Cardiac muscle cell (in vitro differentiated cells and primary cell): ENCODE measurements around the gene PGS1. TPM values are rescaled to one million over a fixed set of nuclear protein-coding genes. Genes with fewer than 3 reads are reported as not detected.
A peak's percentile ranks its signal among the peaks of the same experiment; 100 is the strongest.

ENCODE experiments used
- DNase-seq, 2 donors: peaks; one replicate each; pipeline versions ENCODE4 v3.0.0 to v3.0.0-alpha.2; 2010 to 2017; ENCODE audit warnings: low read depth in 1 of 2, low spot score in 1 of 2
- H3K27ac ChIP-seq: fragments of 200-600 bp; sonication (generic); 2 replicates; pipeline ENCODE4 v1.5.1; 2016
- H3K27me3 ChIP-seq: fragments of 200-600 bp; sonication (generic); 2 replicates; pipeline ENCODE4 v1.6.0; 2016; ENCODE audit warnings: control low read depth
- H3K36me3 ChIP-seq: fragments of 200-600 bp; sonication (generic); 2 replicates; pipeline ENCODE4 v1.5.1; 2016; ENCODE audit warnings: control low read depth
- H3K4me1 ChIP-seq: fragments of 200-600 bp; sonication (generic); 2 replicates; pipeline ENCODE4 v1.8.1; 2017; ENCODE audit warnings: low read depth, mild to moderate bottlenecking, mixed run types
- H3K4me3 ChIP-seq: fragments of 200-600 bp; sonication (generic); 2 replicates; pipeline ENCODE4 v1.5.1; 2016; ENCODE audit warnings: mild to moderate bottlenecking
- H3K9me3 ChIP-seq: fragments of 200-600 bp; sonication (generic); 2 replicates; pipeline ENCODE4 v1.5.1; 2017; ENCODE audit warnings: low read depth, mild to moderate bottlenecking, control low read depth
- CTCF ChIP-seq: IDR thresholded peaks from 2 replicates; pipeline ENCODE4 v1.5.1; 2012; ENCODE audit warnings: low read depth, mild to moderate bottlenecking, low read length
- polyA plus RNA-seq: library from polyadenylated mRNA; unstranded; fragments of >200 nt; fragmentation: Nextera tagmentation; extraction: Ambion mirVana; gene quantifications from 2 replicates; pipeline ENCODE4 v1.2.1, GENCODE V29; 2016
- total RNA-seq: library from RNA; depleted of rRNA; stranded (reverse); fragments of >200 nt; gene quantifications from 2 replicates; pipeline ENCODE4 v1.2.3, GENCODE V29; 2016

Gene PGS1
- total and polyA plus RNA-seq, 2 experiments from 2014 or later, result 46.7 to 64.7 TPM

- Histone ChIP-seq H3K27ac (peak overlapping the region; percentile 57), H3K36me3 (no peaks in the 10 kb centered on the region), H3K4me3 (no peak overlapping the region), H3K27me3 (no peaks in the 10 kb centered on the region), H3K4me1 (peaks cover 12% of the 10 kb centered on the region), H3K9me3 (no peaks in the 10 kb centered on the region)
- no peak for TF ChIP-seq CTCF
- peak in 1 of 2 donors; percentile 91 for DNase-seq
These were observed 12.0 kb downstream of the PGS1 start for GRCh38 chr17:78390241-78391050.

- Histone ChIP-seq H3K27ac (no peak overlapping the region), H3K4me1 (peaks cover 12% of the 10 kb centered on the region), H3K9me3 (no peaks in the 10 kb centered on the region), H3K36me3 (no peaks in the 10 kb centered on the region), H3K27me3 (no peaks in the 10 kb centered on the region), H3K4me3 (no peak overlapping the region)
- DNase-seq, result no peak
- no peak for TF ChIP-seq CTCF
These were observed 12.6 kb downstream of the PGS1 start for GRCh38 chr17:78391051-78391431.

- no peak for DNase-seq
These were observed 13.4 kb downstream of the PGS1 start for GRCh38 chr17:78391843-78392242.

GRCh38 chr17:78392295-78392694 is 13.8 kb downstream of the PGS1 start:
- Histone ChIP-seq H3K9me3 (no peaks in the 10 kb centered on the region), H3K27ac (no peak overlapping the region), H3K4me1 (peaks cover 12% of the 10 kb centered on the region), H3K36me3 (no peaks in the 10 kb centered on the region), H3K27me3 (no peaks in the 10 kb centered on the region), H3K4me3 (no peak overlapping the region)
- no peak for TF ChIP-seq CTCF
- no peak for DNase-seq

More at GRCh38 chr17:78391843-78392242, 13.4 kb downstream of the PGS1 start:
- H3K9me3 ChIP-seq, result no peaks in the 10 kb centered on the region
- H3K27me3 ChIP-seq, result no peaks in the 10 kb centered on the region
- H3K27ac ChIP-seq, result no peak overlapping the region
- H3K4me1 ChIP-seq, result peaks cover 12% of the 10 kb centered on the region
- TF ChIP-seq CTCF, result no peak
- no peaks in the 10 kb centered on the region for H3K36me3 ChIP-seq
- no peak overlapping the region for H3K4me3 ChIP-seq

GRCh38 chr17:78393575-78393974 is 15.1 kb downstream of the PGS1 start:
- DNase-seq, result no peak
- TF ChIP-seq CTCF, result no peak
- H3K4me3 ChIP-seq, result no peak overlapping the region
- no peak overlapping the region for H3K27ac ChIP-seq
- H3K9me3 ChIP-seq, result no peaks in the 10 kb centered on the region
- H3K27me3 ChIP-seq, result no peaks in the 10 kb centered on the region
- peaks cover 4% of the 10 kb centered on the region for H3K36me3 ChIP-seq
- peaks cover 5% of the 10 kb centered on the region for H3K4me1 ChIP-seq
